ENCODE results near the gene MTMR1. TPM values are rescaled to one million over a fixed set of nuclear protein-coding genes. Genes with fewer than 3 reads are reported as not detected.

MTMR1 gene
- total RNA-seq, 1 experiment from 2014 or later = 33.2 TPM

DNA sequence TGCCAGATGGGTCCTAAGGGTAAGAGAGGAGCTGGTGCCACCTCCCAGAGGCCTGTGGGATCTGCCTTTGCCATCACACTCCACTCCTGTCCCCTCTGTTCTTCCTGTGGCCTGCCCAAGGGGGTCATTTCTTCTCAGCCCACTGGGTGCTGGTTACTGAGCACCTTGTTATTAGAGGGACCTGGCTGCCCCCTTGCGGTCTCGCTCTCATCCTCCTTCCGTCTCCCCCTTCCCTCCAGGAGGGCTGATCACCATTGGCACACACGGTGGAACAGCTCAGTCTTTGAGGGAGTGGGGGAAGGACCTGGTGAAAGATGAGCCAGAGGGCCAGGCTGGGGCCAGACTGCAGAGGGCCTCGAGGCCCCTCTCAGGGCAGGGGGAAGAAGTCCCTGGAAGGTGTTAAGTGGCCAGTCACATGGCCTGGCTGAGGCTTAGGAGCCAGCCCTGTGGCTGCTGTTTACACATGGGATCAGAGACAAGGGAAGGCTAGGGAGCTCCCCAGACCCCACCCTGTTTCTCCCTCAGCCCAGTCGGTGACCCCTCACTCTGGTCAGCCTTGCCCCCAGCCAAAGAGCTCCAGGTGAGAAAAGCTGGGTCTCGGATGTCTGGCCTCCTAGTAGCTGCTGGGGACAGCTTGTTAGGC, 68.1 kb downstream of the MTMR1 start:
- no peaks in the 10 kb centered on the region for H3K9me3 ChIP-seq (ENCODE audit: low read length)
- DNase-seq = no peak
- no peaks in the 10 kb centered on the region for H3K27me3 ChIP-seq (ENCODE audit: low read length)
- H3K4me2 ChIP-seq (ENCODE audit: low read depth, low read length, poor library complexity, severe bottlenecking) = no peak overlapping the region
- no peaks in the 10 kb centered on the region for H3K79me2 ChIP-seq (ENCODE audit: low read length)
- no peak overlapping the region for H3K27ac ChIP-seq (ENCODE audit: low read length)
- H2AFZ ChIP-seq (ENCODE audit: low read length) = no peak overlapping the region
- peaks cover 9% of the 10 kb centered on the region for H3K4me1 ChIP-seq (ENCODE audit: low read length)
- H3K9ac ChIP-seq (ENCODE audit: low read length) = no peak overlapping the region
- no peaks in the 10 kb centered on the region for H4K20me1 ChIP-seq (ENCODE audit: insufficient read depth, low read depth, low read length)
- H3K36me3 ChIP-seq (ENCODE audit: insufficient read depth, low read length) = 0 out of 2 replicates have a peak, but pooled peaks cover 5% of the 10 kb centered on the region
- no peaks in the 10 kb centered on the region for H3K9me2 ChIP-seq (replicated peaks; ENCODE audit: insufficient read depth, low read length)
- no peak overlapping the region for H3K4me3 ChIP-seq (ENCODE audit: low read length)

DNA sequence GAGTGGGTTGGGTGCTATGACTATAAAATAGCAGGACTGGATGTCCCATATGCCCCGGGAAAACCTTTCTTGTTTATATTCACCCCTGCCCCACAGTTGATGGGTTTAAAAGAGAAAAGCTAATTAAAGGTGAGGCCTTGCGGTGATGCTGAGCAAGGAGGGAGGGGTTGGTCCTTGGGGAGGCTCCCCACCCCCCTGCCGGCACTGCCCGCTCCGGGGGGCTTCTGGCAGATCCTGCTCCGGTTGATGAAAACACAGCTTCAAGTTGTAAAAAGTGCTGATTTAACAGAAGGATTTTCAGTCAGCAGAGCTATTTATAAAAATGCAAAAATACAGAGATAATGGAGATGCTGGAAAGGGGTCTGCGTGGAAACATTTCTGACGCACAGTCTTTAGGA, 68.6 kb downstream of the MTMR1 start:
- Histone ChIP-seq H3K27ac (ENCODE audit: low read length) (no peak overlapping the region), H3K27me3 (ENCODE audit: low read length) (no peaks in the 10 kb centered on the region), H2AFZ (ENCODE audit: low read length) (no peak overlapping the region), H3K79me2 (ENCODE audit: low read length) (no peaks in the 10 kb centered on the region), H3K9me3 (ENCODE audit: low read length) (no peaks in the 10 kb centered on the region), H3K9me2 (replicated peaks; ENCODE audit: insufficient read depth, low read length) (no peaks in the 10 kb centered on the region), H4K20me1 (ENCODE audit: insufficient read depth, low read depth, low read length) (no peaks in the 10 kb centered on the region), H3K4me2 (ENCODE audit: low read depth, low read length, poor library complexity, severe bottlenecking) (no peak overlapping the region), H3K4me3 (ENCODE audit: low read length) (no peak overlapping the region), H3K4me1 (ENCODE audit: low read length) (peaks cover 9% of the 10 kb centered on the region), H3K36me3 (ENCODE audit: insufficient read depth, low read length) (0 out of 2 replicates have a peak, but pooled peaks cover 5% of the 10 kb centered on the region), H3K9ac (ENCODE audit: low read length) (no peak overlapping the region)
- DNase-seq = no peak

DNA sequence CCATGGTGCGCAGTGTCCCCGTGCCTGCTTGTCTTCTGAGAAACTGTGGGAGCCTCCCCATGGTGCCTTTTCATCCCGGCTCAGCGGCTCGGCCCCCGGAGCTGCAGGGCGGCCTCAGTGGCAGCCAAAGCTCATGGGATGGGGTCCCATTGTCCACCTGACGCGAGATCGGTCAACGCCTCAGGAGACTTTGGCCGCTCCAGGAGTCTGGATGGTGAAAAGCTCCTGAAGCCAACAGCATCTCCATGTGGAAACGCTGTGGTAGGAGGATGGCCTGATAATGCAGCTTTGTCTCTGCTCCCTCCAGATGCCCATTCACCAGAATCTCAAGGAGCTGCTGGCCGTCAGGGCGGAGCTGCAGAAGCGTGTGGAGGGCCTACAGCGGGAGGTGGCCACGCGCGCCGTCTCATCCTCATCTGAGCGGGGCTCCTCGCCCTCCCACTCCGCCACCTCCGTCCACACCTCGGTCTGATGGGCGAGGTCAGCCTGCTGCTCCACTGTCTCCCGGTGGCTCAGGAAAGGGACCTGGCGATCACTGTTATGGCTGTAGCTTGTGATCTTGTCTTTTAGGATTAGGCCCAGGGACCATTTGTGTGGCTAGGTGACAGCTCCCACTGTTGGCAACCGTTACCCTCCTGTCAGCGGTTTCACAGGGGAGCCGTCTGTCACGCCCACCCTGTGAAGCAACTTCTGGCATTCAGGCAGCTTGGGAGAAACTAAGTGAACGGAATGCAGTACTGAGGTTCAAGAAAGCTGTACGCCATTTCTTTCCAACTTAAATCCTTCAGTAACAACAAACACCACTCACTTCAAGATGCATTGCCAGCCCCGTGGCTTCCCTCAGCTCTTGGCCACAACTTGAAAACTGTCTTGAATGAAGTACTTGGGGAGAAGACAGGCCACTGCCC, 69.3 kb downstream of the MTMR1 start:
- Histone ChIP-seq H3K4me3 (ENCODE audit: low read length) (no peak overlapping the region), H4K20me1 (ENCODE audit: insufficient read depth, low read depth, low read length) (no peaks in the 10 kb centered on the region), H2AFZ (ENCODE audit: low read length) (no peak overlapping the region), H3K9me3 (ENCODE audit: low read length) (no peaks in the 10 kb centered on the region), H3K27me3 (ENCODE audit: low read length) (no peaks in the 10 kb centered on the region), H3K79me2 (ENCODE audit: low read length) (no peaks in the 10 kb centered on the region), H3K9ac (ENCODE audit: low read length) (no peak overlapping the region), H3K9me2 (replicated peaks; ENCODE audit: insufficient read depth, low read length) (no peaks in the 10 kb centered on the region), H3K4me1 (ENCODE audit: low read length) (peaks cover 8% of the 10 kb centered on the region), H3K27ac (ENCODE audit: low read length) (no peak overlapping the region), H3K36me3 (ENCODE audit: insufficient read depth, low read length) (0 out of 2 replicates have a peak, but pooled peaks cover 5% of the 10 kb centered on the region), H3K4me2 (ENCODE audit: low read depth, low read length, poor library complexity, severe bottlenecking) (no peak overlapping the region)
- DNase-seq = no peak

DNA sequence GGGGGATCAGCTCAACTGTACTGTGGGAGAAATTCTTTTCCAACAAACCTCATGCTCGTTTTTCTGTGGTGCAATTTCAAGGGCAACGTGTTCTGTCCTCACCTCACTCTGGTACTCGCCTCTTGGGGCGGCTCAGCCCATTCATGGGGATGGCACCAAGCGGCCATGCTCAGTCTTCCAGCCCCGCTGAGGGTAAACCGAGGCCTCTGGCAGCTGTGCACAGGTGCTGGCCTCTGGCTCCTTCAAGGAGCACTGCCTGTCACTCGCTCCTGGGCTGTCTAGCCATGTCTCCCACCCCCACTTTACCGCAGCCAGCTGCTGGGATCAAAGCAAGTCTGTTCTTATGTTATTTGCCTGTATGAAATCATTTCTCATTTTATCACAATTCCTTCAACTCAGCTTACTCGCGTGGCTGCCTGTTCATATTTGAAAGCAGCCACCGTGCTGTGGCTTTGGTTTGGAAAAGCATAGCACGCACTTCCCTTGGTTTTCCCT, 70.2 kb downstream of the MTMR1 start:
- no peaks in the 10 kb centered on the region for H3K79me2 ChIP-seq (ENCODE audit: low read length)

DNA sequence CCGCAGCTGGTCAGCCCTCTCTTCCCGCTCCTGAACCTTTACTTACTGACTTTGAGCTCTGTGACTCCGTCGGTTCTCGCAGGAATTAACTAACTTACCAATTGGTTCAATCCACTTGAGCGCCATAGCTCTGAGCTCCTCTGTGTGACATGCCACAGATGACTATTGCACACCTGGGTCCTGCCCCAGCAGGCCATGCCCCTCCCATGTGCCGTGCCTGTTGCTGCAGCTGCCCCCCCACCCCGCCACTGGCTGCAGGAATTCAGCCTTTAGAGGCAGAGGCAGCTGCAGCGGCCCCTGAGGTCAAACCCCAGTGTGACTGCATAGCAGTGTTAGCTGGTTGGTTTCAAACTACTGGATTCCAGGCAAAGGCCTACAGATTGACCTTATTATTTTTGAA, 70.6 kb downstream of the MTMR1 start:
- Histone ChIP-seq H4K20me1 (ENCODE audit: insufficient read depth, low read depth, low read length) (no peaks in the 10 kb centered on the region), H3K9me3 (ENCODE audit: low read length) (no peaks in the 10 kb centered on the region), H3K79me2 (ENCODE audit: low read length) (no peaks in the 10 kb centered on the region), H3K9me2 (replicated peaks; ENCODE audit: insufficient read depth, low read length) (no peaks in the 10 kb centered on the region), H3K4me3 (ENCODE audit: low read length) (no peak overlapping the region), H3K27ac (ENCODE audit: low read length) (no peak overlapping the region), H3K36me3 (ENCODE audit: insufficient read depth, low read length) (0 out of 2 replicates have a peak, but pooled peaks cover 5% of the 10 kb centered on the region), H3K4me2 (ENCODE audit: low read depth, low read length, poor library complexity, severe bottlenecking) (no peak overlapping the region), H3K27me3 (ENCODE audit: low read length) (no peaks in the 10 kb centered on the region), H3K4me1 (ENCODE audit: low read length) (no peaks in the 10 kb centered on the region), H2AFZ (ENCODE audit: low read length) (no peak overlapping the region), H3K9ac (ENCODE audit: low read length) (no peak overlapping the region)
- no peak for DNase-seq

More for the DNA sequence above, 70.2 kb downstream of the MTMR1 start:
- H3K4me3 ChIP-seq (ENCODE audit: low read length) = no peak overlapping the region
- H3K9ac ChIP-seq (ENCODE audit: low read length) = no peak overlapping the region
- no peak overlapping the region for H3K4me2 ChIP-seq (ENCODE audit: low read depth, low read length, poor library complexity, severe bottlenecking)
- no peaks in the 10 kb centered on the region for H3K9me2 ChIP-seq (replicated peaks; ENCODE audit: insufficient read depth, low read length)
- H3K36me3 ChIP-seq (ENCODE audit: insufficient read depth, low read length) = 0 out of 2 replicates have a peak, but pooled peaks cover 5% of the 10 kb centered on the region
- no peak for DNase-seq
- no peak overlapping the region for H3K27ac ChIP-seq (ENCODE audit: low read length)
- H3K9me3 ChIP-seq (ENCODE audit: low read length) = no peaks in the 10 kb centered on the region
- H4K20me1 ChIP-seq (ENCODE audit: insufficient read depth, low read depth, low read length) = no peaks in the 10 kb centered on the region
- no peak overlapping the region for H2AFZ ChIP-seq (ENCODE audit: low read length)
- H3K27me3 ChIP-seq (ENCODE audit: low read length) = no peaks in the 10 kb centered on the region
- H3K4me1 ChIP-seq (ENCODE audit: low read length) = no peaks in the 10 kb centered on the region; the same call in 1 of the 2 replicates

DNA sequence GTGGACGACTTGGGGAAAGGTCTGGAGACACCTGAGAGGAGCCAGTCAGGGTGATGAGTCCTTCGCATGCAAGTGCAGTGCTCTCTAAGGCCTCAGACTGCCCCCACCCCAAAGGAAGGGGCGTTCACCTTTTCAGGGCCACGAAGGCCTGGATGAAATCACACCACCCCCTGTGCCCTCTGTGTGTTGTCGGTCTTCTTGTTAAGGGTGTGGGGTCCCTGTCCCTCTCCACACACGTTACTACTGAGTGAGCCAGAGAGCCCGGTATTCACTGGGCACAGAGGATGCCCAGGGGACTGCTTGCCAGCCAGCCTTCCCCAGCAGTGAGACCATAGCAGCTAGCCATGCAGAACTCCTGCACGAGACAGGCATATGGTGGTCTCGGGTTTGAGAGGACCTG, 72.0 kb downstream of the MTMR1 start:
- Histone ChIP-seq H3K27ac (ENCODE audit: low read length) (no peak overlapping the region), H3K4me2 (ENCODE audit: low read depth, low read length, poor library complexity, severe bottlenecking) (no peak overlapping the region), H3K79me2 (ENCODE audit: low read length) (no peaks in the 10 kb centered on the region), H4K20me1 (ENCODE audit: insufficient read depth, low read depth, low read length) (no peaks in the 10 kb centered on the region), H3K9me2 (replicated peaks; ENCODE audit: insufficient read depth, low read length) (no peaks in the 10 kb centered on the region), H3K27me3 (ENCODE audit: low read length) (no peaks in the 10 kb centered on the region), H3K4me1 (ENCODE audit: low read length) (no peaks in the 10 kb centered on the region), H2AFZ (ENCODE audit: low read length) (no peak overlapping the region), H3K36me3 (ENCODE audit: insufficient read depth, low read length) (0 out of 2 replicates have a peak, but pooled peaks cover 5% of the 10 kb centered on the region), H3K9me3 (ENCODE audit: low read length) (no peaks in the 10 kb centered on the region), H3K9ac (ENCODE audit: low read length) (no peak overlapping the region), H3K4me3 (ENCODE audit: low read length) (no peak overlapping the region)
- DNase-seq = no peak

DNA sequence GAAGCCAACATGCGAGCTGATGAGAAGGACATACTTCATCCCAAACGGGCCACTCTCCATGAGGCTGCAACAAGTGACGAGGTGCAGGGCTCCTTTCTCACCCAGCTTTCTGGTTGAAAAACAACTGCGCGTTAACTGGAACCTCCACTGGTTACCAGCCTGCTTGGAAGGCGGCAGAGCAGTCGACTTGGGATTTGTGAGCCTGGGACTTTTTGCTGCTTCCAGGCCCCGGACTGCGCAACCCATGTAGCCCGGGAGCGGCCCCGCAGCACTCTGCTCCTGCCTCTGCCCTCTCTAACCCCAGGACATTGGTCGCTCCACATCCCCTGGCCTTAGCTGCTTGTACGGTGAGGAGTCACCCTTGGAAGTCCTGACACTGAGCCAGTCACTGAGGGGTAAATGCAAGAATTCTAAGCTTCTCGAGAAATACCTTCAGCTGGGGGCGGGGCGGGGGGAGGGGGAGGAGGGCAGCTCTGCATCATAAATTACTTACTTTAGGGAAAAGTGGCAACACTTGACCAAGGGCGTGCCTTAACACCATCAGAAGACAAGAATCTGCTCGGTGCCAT, 72.7 kb downstream of the MTMR1 start:
- Histone ChIP-seq H2AFZ (ENCODE audit: low read length) (no peak overlapping the region), H3K4me1 (ENCODE audit: low read length) (no peaks in the 10 kb centered on the region), H3K27me3 (ENCODE audit: low read length) (no peaks in the 10 kb centered on the region), H3K27ac (ENCODE audit: low read length) (no peak overlapping the region), H3K36me3 (ENCODE audit: insufficient read depth, low read length) (0 out of 2 replicates have a peak, but pooled peaks cover 5% of the 10 kb centered on the region), H3K4me3 (ENCODE audit: low read length) (no peak overlapping the region), H3K9ac (ENCODE audit: low read length) (no peak overlapping the region), H3K79me2 (ENCODE audit: low read length) (no peaks in the 10 kb centered on the region), H3K9me3 (ENCODE audit: low read length) (no peaks in the 10 kb centered on the region), H4K20me1 (ENCODE audit: insufficient read depth, low read depth, low read length) (no peaks in the 10 kb centered on the region), H3K9me2 (replicated peaks; ENCODE audit: insufficient read depth, low read length) (no peaks in the 10 kb centered on the region), H3K4me2 (ENCODE audit: low read depth, low read length, poor library complexity, severe bottlenecking) (no peak overlapping the region)
- DNase-seq = no peak
